Heart left ventricle (tissue), 13 donors: ENCODE data around the gene EBLN2.

Experiments
- POLR2A ChIP-seq, 2 donors: fragments of 450-650 bp; IDR thresholded peaks; one replicate each; pipeline ENCODE4 v1.6.1; 2017; ENCODE audit warnings: antibody characterized with exemption in 2 of 2, mild to moderate bottlenecking in 2 of 2, moderate library complexity in 2 of 2
- TF ChIP-seq, protein P1 (sequence below), 12 donors: fragments of 200-600 bp; sonication (generic) in 4 of 12; IDR thresholded peaks; one replicate each; pipeline versions ENCODE4 v1.5.0 to v1.8.0; 2018 to 2022; ENCODE audit warnings: antibody characterized with exemption in 12 of 12, mild to moderate bottlenecking in 5 of 12
- donor health status: ischemic (EF 13 %, LVEDD 7.1; RV severe dilation, severe dysfunction).
- donor health status: DM: no; HTN: yes; CAD: no.
- donor health status: DM: no; HTN: no; CAD: no.
- donor health status: ischemic (EF 25% LVEDD 6.9; RV normal size, moderate dysfunction).
- donor health status: ischemic (EF 25% LVEDD 5.7; RV mildly dilated, moderate dysfunction).
- donor health status: ischemic (EF 35%, LVEDD 5.7; RV mildly dilated, moderate dysfunction).
- donor health status: nonischemic (EF 11% LVEDD 7.7; RV severe dilation, severe dysfunction).
- donor health status: DM: yes; HTN: yes; CAD: no.
- donor health status: PGD.
- donor health status: ischemic (EF 29% LVEDD 5.4; RV normal size, mild dysfunction).
- donor health status: nonischemic (EF 23%, LVEDD 6.1; RV moderate dilation, normal function).

DNA sequence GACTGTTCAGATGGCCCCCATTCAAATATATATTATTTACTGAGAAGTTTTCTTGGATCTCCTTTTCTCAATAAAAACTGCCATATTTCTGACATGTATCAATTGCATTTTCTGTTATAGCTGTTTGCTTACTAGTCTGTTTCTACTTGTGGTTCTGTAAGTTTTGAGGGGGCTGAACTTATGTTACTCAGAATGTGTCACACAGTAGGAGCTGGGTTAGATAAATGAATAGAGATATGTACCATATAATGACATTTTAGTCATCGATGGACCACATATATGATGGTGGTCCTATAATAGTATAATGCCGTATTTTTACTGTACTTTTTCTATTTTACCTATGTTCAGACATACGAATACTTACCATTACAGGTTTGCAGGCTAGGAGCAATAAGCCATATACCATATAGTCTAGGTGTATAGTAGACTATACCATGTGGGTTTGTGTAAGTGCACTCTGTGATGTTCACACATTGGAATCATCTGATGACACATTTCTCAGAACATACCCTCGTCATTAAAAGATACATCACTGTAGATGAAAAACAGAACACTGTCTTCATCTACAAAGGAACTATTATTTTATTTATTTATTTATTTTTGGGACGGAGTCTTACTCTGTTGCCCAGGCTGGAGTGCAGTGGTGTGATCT is 42.5 kb upstream of the EBLN2 start:
- TF ChIP-seq POLR2A (IDR thresholded peaks at IDR 0.05): no peak
- TF ChIP-seq, protein P1, sequence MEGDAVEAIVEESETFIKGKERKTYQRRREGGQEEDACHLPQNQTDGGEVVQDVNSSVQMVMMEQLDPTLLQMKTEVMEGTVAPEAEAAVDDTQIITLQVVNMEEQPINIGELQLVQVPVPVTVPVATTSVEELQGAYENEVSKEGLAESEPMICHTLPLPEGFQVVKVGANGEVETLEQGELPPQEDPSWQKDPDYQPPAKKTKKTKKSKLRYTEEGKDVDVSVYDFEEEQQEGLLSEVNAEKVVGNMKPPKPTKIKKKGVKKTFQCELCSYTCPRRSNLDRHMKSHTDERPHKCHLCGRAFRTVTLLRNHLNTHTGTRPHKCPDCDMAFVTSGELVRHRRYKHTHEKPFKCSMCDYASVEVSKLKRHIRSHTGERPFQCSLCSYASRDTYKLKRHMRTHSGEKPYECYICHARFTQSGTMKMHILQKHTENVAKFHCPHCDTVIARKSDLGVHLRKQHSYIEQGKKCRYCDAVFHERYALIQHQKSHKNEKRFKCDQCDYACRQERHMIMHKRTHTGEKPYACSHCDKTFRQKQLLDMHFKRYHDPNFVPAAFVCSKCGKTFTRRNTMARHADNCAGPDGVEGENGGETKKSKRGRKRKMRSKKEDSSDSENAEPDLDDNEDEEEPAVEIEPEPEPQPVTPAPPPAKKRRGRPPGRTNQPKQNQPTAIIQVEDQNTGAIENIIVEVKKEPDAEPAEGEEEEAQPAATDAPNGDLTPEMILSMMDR (IDR thresholded peaks at IDR 0.05): no peak
